Adrenal gland (tissue), 12 donors: ENCODE measurements around the gene SLC25A26. TPM values are rescaled to one million over a fixed set of nuclear protein-coding genes. Genes with fewer than 3 reads are reported as not detected.
A peak's percentile ranks its signal among the peaks of the same experiment; 100 is the strongest.
"Not testable (repeated sequence)": the region's sequence is repeated elsewhere in the genome, so short reads cannot be mapped to it uniquely, and the experiment has no call there.

ENCODE experiments used
- DNase-seq, 7 donors: peaks; one replicate each; pipeline ENCODE4 v3.0.0-alpha.2; 2019 to 2020
- H3K27ac ChIP-seq, 5 donors: fragments of 200-600 bp; sonication (generic) in 4 of 5; 1 replicate in 3 of 5; 2 replicates in 2 of 5; pipeline versions ENCODE4 v1.5.1 to v1.8.0; 2016 to 2020; ENCODE audit warnings: mild to moderate bottlenecking in 1 of 5
- H3K27me3 ChIP-seq: fragments of 200-600 bp; 2 replicates; pipeline ENCODE4 v1.8.0; 2021
- H3K36me3 ChIP-seq, 2 donors: fragments of 200-600 bp; replicated peaks in 1 of 2; 1 replicate in 1 of 2; 2 replicates in 1 of 2; pipeline versions ENCODE4 v1.5.1 to v1.8.0; 2018 to 2022
- H3K4me1 ChIP-seq, 2 donors: fragments of 200-600 bp; replicated peaks in 1 of 2; 1 replicate in 1 of 2; 2 replicates in 1 of 2; pipeline versions ENCODE4 v1.5.1 to v1.8.0; 2018 to 2021
- H3K4me3 ChIP-seq, 4 donors: fragments of 200-600 bp; sonication (generic) in 3 of 4; one replicate each; pipeline ENCODE4 v1.5.1; 2016 to 2018
- H3K9me3 ChIP-seq, 3 donors: fragments of 200-600 bp; sonication (generic) in 1 of 3; replicated peaks in 1 of 3; 1 replicate in 2 of 3; 2 replicates in 1 of 3; pipeline versions ENCODE4 v1.5.1 to v1.8.0; 2016 to 2021
- POLR2A ChIP-seq, 2 donors: fragments of 450-650 bp; IDR thresholded peaks; one replicate each; pipeline ENCODE4 v1.6.1; 2017; ENCODE audit warnings: antibody characterized with exemption in 2 of 2, mild to moderate bottlenecking in 2 of 2, moderate library complexity in 1 of 2
- WGBS, 4 donors: extraction: QIAGEN DNeasy Blood & Tissue Kit in 2 of 4; methylation state at CpG; one replicate each; pipeline versions ENCODE4 v1.1.5 to v1.1.7; 2013 to 2017; 5-methylcytosine and 5-hydroxymethylcytosine counted together
- intact Hi-C, 2 donors: fragments of 100-400 bp; cut with DNase I; formaldehyde crosslinking; loops; one replicate each; pipeline versions ENCODE4 v1.14.1 to v1.15.0; 2022 to 2023
- polyA plus RNA-seq, 3 donors: library from polyadenylated mRNA; stranded (reverse); fragments of 200-250 nt in 2 of 3; fragments of 350-450 nt in 1 of 3; fragmentation: Illumina TruSeq in 1 of 3; extraction: RNeasy Lipid Tissue Mini Kit (QIAGEN cat#74804) in 1 of 3; gene quantifications; one replicate each; pipeline ENCODE4 v1.2.3, GENCODE V29; 2013 to 2014
- total RNA-seq, 9 donors: library from RNA; depleted of rRNA in 4 of 9; stranded (reverse); fragments of >200 nt in 4 of 9; fragments of 120-200 nt in 1 of 9; fragmentation: NEBNext Ultra II Directional in 1 of 9; extraction: Animal tissue kit (Norgen Biotek cat#: 25700) in 1 of 9; gene quantifications; one replicate each; pipeline versions ENCODE4 v1.1.0 to v1.2.4, GENCODE V29; 2013 to 2023
- TF ChIP-seq, protein P1 (sequence below), 6 experiments: fragments of 450-650 bp in 4 of 6; fragments of 200-600 bp in 2 of 6; sonication (generic) in 1 of 6; IDR thresholded peaks; 1 replicate in 5 of 6; 2 replicates in 1 of 6; pipeline versions ENCODE4 v1.5.1 to v1.8.0; 2016 to 2021; ENCODE audit warnings: antibody characterized with exemption in 6 of 6, mild to moderate bottlenecking in 2 of 6, moderate library complexity in 1 of 6
- donor health status: healthy with polysubstance abuse.
- donor health status: Bipolar disorder and iron deficiency.
- donor health status: DM: yes; HTN: yes; CAD: no.
- donor health status: DM: no; HTN: no; CAD: no.
- donor health status: DM: no; HTN: no; CAD: no.
- donor health status: DM: yes; HTN: yes; CAD: no.

Gene SLC25A26
- total and polyA plus RNA-seq, 12 donors, result 9.5 to 38.2 (median 22.2) TPM

DNA sequence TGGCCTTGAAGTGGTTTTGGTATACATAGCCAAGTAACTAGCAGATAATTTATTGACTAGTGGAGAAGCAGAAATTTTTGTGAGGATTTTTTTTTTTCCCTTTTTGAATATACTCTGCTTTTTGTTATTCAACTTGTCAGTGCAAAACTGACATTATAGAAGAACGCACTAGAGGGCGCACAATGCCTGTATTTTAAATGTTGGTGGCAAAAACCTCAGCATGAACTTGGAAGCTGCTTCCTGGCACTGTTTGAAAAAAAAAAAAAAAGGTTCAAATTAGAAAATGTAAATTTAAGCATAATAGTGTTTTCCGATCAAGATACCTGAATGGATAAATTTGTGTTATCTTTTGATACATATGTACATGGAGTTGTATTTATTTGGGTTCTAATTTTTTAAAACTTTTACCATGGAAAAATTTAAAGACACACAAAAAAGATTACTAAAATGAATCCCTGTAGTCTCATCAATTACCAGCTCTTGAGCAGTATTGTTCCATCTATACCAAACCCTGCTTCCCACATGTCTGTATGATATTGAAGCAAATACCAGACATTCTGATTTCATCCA, 56.0 kb downstream of the SLC25A26 start:
- no peak for TF ChIP-seq POLR2A (IDR thresholded peaks at IDR 0.05)
- TF ChIP-seq, protein P1, sequence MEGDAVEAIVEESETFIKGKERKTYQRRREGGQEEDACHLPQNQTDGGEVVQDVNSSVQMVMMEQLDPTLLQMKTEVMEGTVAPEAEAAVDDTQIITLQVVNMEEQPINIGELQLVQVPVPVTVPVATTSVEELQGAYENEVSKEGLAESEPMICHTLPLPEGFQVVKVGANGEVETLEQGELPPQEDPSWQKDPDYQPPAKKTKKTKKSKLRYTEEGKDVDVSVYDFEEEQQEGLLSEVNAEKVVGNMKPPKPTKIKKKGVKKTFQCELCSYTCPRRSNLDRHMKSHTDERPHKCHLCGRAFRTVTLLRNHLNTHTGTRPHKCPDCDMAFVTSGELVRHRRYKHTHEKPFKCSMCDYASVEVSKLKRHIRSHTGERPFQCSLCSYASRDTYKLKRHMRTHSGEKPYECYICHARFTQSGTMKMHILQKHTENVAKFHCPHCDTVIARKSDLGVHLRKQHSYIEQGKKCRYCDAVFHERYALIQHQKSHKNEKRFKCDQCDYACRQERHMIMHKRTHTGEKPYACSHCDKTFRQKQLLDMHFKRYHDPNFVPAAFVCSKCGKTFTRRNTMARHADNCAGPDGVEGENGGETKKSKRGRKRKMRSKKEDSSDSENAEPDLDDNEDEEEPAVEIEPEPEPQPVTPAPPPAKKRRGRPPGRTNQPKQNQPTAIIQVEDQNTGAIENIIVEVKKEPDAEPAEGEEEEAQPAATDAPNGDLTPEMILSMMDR (IDR thresholded peaks at IDR 0.05), result peak; percentile 39 to 75 (median 71)
- H3K4me3 ChIP-seq, result no peak overlapping the region
- peak; percentile 32 to 84 (median 66) for DNase-seq
- no peaks in the 10 kb centered on the region for H3K4me1 ChIP-seq
- no peaks in the 10 kb centered on the region for H3K9me3 ChIP-seq
- no peaks in the 10 kb centered on the region for H3K36me3 ChIP-seq
- no peaks in the 10 kb centered on the region for H3K27me3 ChIP-seq
- no peak overlapping the region for H3K27ac ChIP-seq
- intact Hi-C loops, result loop anchor here (5.0 kb wide), 1 partner anchor 541 kb away; no protein-coding TSS in a partner anchor
- WGBS, 4 donors, result 6 to 12% (median 8%) methylated on average over 3 of the region's 3 CpGs

DNA sequence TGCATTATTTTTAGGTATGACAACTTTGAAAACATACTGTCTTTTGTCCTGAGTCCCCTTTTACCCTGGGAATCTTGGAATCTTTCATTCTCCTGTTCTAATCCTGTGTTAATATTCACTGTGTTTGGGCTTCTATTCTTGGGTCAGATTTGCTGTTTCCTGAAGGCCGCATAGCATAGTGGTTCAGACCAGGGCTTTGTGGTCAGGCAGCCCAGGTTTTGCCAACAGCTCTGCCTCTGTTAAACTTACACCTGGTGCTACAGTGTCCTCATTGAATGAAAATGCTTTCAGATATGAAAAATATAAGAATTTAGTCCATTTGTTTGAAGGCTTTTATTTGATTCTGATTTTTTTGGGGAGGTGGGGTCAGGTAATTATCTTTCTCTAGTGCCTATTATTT, 58.4 kb downstream of the SLC25A26 start:
- Histone ChIP-seq H3K27ac (no peak overlapping the region), H3K9me3 (no peaks in the 10 kb centered on the region), H3K4me3 (no peak overlapping the region), H3K36me3 (no peaks in the 10 kb centered on the region), H3K4me1 (no peaks in the 10 kb centered on the region), H3K27me3 (no peaks in the 10 kb centered on the region)
- DNase-seq, result no peak
- intact Hi-C loops, result loop anchor here (5.0 kb wide), 1 partner anchor 538 kb away; no protein-coding TSS in a partner anchor
- TF ChIP-seq, protein P1 (IDR thresholded peaks at IDR 0.05), result no peak
- TF ChIP-seq POLR2A (IDR thresholded peaks at IDR 0.05), result no peak
- whole genome bisulfite sequencing, 4 donors, result 75 to 89% (median 80%) methylated on average over 1 of the region's 1 CpG

DNA sequence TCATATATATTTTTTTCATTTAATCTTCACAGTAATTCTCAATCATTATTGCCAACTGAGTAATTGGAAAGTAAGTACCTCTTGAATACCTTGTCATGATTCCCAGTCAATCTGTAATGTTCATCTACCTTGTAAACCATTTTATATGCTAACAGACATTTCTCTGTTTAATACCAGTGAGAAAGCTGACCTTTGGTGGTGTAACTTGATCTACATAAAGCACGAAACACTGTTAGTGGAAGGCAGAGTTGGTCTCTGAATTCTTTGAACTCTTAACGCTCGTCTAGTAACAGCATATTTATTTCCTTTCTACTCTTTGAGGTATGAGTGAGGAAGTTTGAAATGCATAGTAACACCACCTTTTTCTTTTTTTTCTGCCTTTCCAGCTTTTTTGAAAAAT, 59.5 kb downstream of the SLC25A26 start:
- Histone ChIP-seq H3K27me3 (no peaks in the 10 kb centered on the region), H3K9me3 (no peaks in the 10 kb centered on the region), H3K27ac (no peak overlapping the region), H3K36me3 (no peaks in the 10 kb centered on the region), H3K4me3 (no peak overlapping the region), H3K4me1 (no peaks in the 10 kb centered on the region)
- TF ChIP-seq, protein P1 (IDR thresholded peaks at IDR 0.05), result no peak
- no peak for TF ChIP-seq POLR2A (IDR thresholded peaks at IDR 0.05)
- WGBS, 4 donors, result 86 to 94% (median 91%) methylated on average over 3 of the region's 3 CpGs
- no peak for DNase-seq
- intact Hi-C loops, result loop anchor here (10.0 kb wide), 2 partner anchors 114 to 124 kb away; no protein-coding TSS in a partner anchor

DNA sequence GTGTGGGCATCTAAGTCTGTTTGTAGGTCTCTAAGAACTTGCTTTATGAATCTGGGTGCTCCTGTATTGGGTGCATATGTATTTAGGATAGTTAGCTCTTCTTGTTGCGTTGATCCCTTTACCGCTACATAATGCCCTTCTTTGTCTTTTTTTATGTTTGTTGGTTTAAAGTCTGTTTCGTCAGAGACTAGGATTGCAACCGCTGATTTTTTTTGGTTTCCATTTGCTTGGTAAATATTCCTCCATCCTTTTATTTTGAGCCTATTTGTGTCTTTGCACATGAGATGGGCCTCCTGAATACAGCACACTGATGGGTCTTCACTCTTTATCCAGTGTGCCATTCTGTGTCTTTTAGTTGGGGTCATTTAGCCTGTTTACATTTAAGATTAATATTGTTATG, 71.1 kb downstream of the SLC25A26 start:
- DNase-seq, intact Hi-C loops, H3K36me3 ChIP-seq, H3K4me1 ChIP-seq, H3K4me3 ChIP-seq, H3K27ac ChIP-seq, H3K9me3 ChIP-seq, H3K27me3 ChIP-seq: not testable (repeated sequence)
- WGBS, 4 donors, result 72 to 77% (median 75%) methylated on average over 4 of the region's 4 CpGs

DNA sequence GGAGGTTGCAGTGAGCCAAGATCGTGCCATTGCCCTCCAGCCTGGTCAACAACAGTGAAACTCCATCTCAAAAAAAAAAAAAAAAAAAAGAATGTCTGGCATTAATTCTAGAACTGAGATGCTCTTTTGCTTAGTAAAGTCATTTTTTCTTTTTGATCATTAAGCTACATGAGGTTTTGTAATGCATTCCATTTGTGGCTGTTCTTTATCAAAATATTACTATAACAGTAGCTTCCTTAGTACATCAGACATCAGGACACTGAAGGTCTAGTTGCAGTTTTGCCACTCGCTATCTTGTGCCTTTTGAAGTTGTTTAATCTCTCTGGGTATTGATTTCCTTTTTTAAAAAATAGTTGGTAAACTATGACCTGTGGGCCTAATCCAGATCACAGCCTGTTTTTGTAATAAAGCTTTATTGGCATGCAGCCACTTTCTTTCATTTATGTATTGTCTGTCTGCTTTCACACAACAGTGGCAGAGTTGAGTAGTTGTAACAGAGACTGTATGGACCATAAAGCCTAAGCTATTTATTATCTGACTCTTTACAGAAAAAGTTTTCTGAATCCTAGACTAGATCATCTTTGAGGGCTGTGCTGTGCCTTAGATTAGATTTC, 76.6 kb downstream of the SLC25A26 start:
- H3K27me3 ChIP-seq, result no peaks in the 10 kb centered on the region
- H3K4me1 ChIP-seq, result no peaks in the 10 kb centered on the region
- no peak for DNase-seq
- 74 to 86% (median 81%) methylated on average over 2 of the region's 2 CpGs for WGBS, 4 donors
- no peaks in the 10 kb centered on the region for H3K36me3 ChIP-seq
- TF ChIP-seq, protein P1 (IDR thresholded peaks at IDR 0.05), result no peak
- TF ChIP-seq POLR2A (IDR thresholded peaks at IDR 0.05), result no peak
- no peaks in the 10 kb centered on the region for H3K9me3 ChIP-seq
- intact Hi-C loops, result no loop called here
- H3K4me3 ChIP-seq, result no peak overlapping the region
- peak overlapping the region in 2 of 5 donors; percentile 9 to 23 for H3K27ac ChIP-seq
